ENCODE measurements around the gene CATSPER1.

- TF ChIP-seq CTCF (IDR thresholded peaks at IDR 0.05) (no peak), POLR2A (IDR thresholded peaks at IDR 0.05; ENCODE audit: low read length) (no peak), ZFP36 (IDR thresholded peaks at IDR 0.05; ENCODE audit: borderline replicate concordance, partially characterized antibody) (no peak), NR3C1 (IDR thresholded peaks at IDR 0.05) (no peak), ESRRA (IDR thresholded peaks at IDR 0.05; ENCODE audit: borderline replicate concordance, low read length) (no peak), HDAC2 (IDR thresholded peaks at IDR 0.05) (no peak), JUN (IDR thresholded peaks at IDR 0.05) (no peak)
- TF ChIP-seq, protein P1, sequence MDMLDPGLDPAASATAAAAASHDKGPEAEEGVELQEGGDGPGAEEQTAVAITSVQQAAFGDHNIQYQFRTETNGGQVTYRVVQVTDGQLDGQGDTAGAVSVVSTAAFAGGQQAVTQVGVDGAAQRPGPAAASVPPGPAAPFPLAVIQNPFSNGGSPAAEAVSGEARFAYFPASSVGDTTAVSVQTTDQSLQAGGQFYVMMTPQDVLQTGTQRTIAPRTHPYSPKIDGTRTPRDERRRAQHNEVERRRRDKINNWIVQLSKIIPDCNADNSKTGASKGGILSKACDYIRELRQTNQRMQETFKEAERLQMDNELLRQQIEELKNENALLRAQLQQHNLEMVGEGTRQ (IDR thresholded peaks at IDR 0.05), result no peak
- TF ChIP-seq, protein P2, sequence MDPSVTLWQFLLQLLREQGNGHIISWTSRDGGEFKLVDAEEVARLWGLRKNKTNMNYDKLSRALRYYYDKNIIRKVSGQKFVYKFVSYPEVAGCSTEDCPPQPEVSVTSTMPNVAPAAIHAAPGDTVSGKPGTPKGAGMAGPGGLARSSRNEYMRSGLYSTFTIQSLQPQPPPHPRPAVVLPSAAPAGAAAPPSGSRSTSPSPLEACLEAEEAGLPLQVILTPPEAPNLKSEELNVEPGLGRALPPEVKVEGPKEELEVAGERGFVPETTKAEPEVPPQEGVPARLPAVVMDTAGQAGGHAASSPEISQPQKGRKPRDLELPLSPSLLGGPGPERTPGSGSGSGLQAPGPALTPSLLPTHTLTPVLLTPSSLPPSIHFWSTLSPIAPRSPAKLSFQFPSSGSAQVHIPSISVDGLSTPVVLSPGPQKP (IDR thresholded peaks at IDR 0.05; ENCODE audit: low read depth, low read length), result no peak
- TF ChIP-seq, protein P3, sequence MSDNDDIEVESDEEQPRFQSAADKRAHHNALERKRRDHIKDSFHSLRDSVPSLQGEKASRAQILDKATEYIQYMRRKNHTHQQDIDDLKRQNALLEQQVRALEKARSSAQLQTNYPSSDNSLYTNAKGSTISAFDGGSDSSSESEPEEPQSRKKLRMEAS (IDR thresholded peaks at IDR 0.05), result no peak
These were observed 22.5 kb upstream of the CATSPER1 start, which contains the start of gene GAL3ST3 for GRCh38 chr11:66048547-66049323.
